ENCODE measurements around the gene PAFAH2. TPM values are rescaled to one million over a fixed set of nuclear protein-coding genes. Genes with fewer than 3 reads are reported as not detected.
"Not testable (repeated sequence)": the region's sequence is repeated elsewhere in the genome, so short reads cannot be mapped to it uniquely, and the experiment has no call there.

Gene PAFAH2
- total RNA-seq, 1 donor from 2014 or later = 22.6 TPM

DNA sequence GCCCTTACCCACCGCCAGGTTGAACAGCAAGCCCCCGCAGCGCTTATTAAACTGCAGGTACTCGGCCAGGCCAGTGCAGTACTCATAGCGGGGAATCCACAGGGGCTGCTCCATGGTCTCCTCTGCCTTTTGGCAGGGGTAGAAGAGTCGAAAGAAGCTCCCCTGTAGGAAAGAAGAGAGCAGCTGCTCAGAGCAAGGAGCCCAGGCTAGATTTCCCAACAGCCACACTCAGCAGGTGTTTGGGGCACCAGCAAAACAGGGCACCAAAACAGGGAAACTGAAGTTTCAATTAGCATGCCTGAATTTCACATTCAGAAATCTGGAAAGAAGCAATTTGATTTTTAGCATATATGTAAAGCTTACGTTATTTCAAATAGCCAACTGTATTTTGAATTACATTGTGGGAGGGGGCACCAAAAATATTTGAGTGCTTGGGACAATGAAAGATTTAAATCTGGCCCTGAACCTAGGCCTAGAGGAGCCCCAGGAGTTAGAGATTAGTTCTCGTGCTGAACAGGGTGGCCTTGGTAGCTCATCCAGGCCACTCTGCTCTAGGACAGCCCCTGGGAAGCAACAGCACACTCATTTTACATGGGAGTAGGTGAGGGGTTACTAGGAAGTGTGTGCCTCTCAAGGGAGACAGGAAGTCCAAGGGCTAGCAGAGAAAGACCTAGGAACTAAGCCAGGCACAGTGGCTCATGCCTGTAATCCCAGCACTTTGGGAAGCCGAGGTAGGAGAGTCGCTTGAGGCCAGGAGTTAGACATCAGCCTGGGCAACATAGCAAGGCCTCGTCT, 8.2 kb downstream of the PAFAH2 start:
- Histone ChIP-seq H3K4me3 (no peak overlapping the region), H3K36me3 (peaks cover 28% of the 10 kb centered on the region)
- intact Hi-C loops (cut with DNase I) = no loop called here

DNA sequence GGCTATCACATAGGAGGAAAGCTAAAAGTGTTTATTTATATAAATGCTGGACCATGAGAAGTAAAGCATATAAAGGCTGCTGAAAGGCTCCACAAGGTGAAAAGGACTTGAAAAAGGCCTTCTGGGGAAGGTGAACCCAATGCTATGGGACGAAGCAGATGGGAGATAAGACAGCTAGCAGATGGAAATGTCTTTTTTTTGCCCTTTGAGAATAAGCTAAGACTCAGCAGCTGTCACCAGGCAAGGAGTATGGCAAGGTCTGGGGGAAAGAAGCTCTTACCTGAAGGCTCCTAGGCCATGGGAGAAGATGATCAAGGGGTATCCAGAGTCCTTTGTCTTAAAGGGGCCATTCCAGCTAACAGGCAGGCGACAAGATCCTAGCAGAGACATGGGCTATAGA, 9.9 kb downstream of the PAFAH2 start:
- peaks cover 13% of the 10 kb centered on the region for H3K4me1 ChIP-seq
- no peaks in the 10 kb centered on the region for H3K9me3 ChIP-seq
- TF ChIP-seq, protein P1, sequence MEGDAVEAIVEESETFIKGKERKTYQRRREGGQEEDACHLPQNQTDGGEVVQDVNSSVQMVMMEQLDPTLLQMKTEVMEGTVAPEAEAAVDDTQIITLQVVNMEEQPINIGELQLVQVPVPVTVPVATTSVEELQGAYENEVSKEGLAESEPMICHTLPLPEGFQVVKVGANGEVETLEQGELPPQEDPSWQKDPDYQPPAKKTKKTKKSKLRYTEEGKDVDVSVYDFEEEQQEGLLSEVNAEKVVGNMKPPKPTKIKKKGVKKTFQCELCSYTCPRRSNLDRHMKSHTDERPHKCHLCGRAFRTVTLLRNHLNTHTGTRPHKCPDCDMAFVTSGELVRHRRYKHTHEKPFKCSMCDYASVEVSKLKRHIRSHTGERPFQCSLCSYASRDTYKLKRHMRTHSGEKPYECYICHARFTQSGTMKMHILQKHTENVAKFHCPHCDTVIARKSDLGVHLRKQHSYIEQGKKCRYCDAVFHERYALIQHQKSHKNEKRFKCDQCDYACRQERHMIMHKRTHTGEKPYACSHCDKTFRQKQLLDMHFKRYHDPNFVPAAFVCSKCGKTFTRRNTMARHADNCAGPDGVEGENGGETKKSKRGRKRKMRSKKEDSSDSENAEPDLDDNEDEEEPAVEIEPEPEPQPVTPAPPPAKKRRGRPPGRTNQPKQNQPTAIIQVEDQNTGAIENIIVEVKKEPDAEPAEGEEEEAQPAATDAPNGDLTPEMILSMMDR (IDR thresholded peaks at IDR 0.05) = no peak
- H3K27ac ChIP-seq = no peak overlapping the region
- intact Hi-C loops (cut with DNase I) = no loop called here
- peaks cover 42% of the 10 kb centered on the region for H3K36me3 ChIP-seq
- no peak overlapping the region for H3K4me3 ChIP-seq
- no peaks in the 10 kb centered on the region for H3K27me3 ChIP-seq
- ATAC-seq (no peak), DNase-seq (no peak)

More for the DNA sequence above, 8.2 kb downstream of the PAFAH2 start:
- H3K27ac ChIP-seq = no peak overlapping the region
- no peaks in the 10 kb centered on the region for H3K27me3 ChIP-seq
- TF ChIP-seq, protein P1 (IDR thresholded peaks at IDR 0.05) = no peak
- DNase-seq (no peak), ATAC-seq (peak; percentile 70)
- H3K9me3 ChIP-seq = no peaks in the 10 kb centered on the region
- H3K4me1 ChIP-seq = peaks cover 13% of the 10 kb centered on the region

DNA sequence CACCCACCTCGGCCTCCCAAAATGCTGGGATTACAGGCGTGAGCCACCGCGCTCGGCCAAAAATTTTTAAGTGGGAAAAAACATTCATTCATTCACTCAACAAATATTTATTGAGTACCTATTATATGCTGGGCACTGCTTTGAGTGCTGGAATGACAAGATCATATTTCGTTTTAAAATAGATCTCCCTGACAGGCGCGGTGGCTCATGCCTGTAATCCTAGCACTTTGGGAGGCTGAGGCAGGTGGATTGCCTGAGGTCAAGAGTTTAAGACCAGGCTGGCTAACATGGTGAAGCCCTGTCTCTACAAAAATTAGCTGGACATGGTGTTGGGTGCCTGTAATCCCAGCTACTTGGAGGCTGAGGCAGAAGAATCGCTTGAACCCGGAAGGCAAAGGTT, 11.1 kb downstream of the PAFAH2 start:
- peaks cover 54% of the 10 kb centered on the region for H3K36me3 ChIP-seq
- H3K9me3 ChIP-seq; H3K4me1 ChIP-seq; H3K27me3 ChIP-seq; DNase-seq; ATAC-seq; H3K27ac ChIP-seq; intact Hi-C loops (cut with DNase I); H3K4me3 ChIP-seq: not testable (repeated sequence)

DNA sequence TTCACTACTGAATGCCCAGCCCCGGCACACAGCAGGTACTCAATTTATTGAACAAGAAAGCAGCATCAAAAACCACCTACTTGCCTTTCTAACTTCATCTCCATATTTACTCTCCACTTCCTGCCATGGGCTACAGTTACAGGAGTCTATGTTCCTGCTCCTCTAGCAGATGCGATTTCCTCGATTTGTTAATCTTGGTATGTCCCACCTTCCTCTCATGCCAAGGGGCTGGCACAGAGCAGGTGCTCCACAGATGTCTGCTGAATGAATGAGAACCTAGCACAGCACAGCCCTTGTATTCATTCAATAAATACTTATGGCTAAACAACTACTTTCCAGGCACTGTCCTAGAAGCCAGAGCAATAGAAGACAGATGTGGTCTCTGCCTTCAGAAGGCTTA, 12.2 kb downstream of the PAFAH2 start:
- ATAC-seq = no peak
- DNase-seq = no peak
- intact Hi-C loops (cut with DNase I) = no loop called here
- Histone ChIP-seq H3K4me1 (peaks cover 7% of the 10 kb centered on the region), H3K9me3 (no peaks in the 10 kb centered on the region), H3K27ac (no peak overlapping the region), H3K4me3 (no peak overlapping the region), H3K27me3 (no peaks in the 10 kb centered on the region), H3K36me3 (peaks cover 63% of the 10 kb centered on the region)
- TF ChIP-seq, protein P1 (IDR thresholded peaks at IDR 0.05) = no peak

DNA sequence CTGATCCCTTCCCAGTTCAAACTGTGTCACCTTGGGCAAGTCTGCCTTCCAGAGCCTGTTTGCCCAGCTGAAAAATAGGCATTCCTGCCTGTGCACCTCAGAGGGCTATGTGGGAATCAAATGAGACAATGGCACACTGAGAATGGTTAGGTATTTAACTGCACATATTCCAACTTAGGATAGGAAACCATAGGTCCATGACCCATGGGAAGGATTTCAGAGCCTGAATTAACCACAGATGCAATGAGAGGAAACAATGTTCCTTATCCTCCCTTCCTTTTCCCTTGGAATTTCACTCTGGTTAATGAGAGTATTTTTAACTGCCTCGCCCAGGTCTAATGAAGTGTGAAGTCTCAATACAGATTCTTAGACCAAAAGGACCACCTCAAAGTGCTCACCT, 12.7 kb downstream of the PAFAH2 start:
- H3K9me3 ChIP-seq = no peaks in the 10 kb centered on the region
- TF ChIP-seq, protein P1 (IDR thresholded peaks at IDR 0.05) = no peak
- intact Hi-C loops (cut with DNase I) = no loop called here
- H3K36me3 ChIP-seq = peaks cover 67% of the 10 kb centered on the region
- no peak overlapping the region for H3K27ac ChIP-seq
- peaks cover 6% of the 10 kb centered on the region for H3K4me1 ChIP-seq
- DNase-seq = no peak
- ATAC-seq = no peak
- no peaks in the 10 kb centered on the region for H3K27me3 ChIP-seq
- no peak overlapping the region for H3K4me3 ChIP-seq

DNA sequence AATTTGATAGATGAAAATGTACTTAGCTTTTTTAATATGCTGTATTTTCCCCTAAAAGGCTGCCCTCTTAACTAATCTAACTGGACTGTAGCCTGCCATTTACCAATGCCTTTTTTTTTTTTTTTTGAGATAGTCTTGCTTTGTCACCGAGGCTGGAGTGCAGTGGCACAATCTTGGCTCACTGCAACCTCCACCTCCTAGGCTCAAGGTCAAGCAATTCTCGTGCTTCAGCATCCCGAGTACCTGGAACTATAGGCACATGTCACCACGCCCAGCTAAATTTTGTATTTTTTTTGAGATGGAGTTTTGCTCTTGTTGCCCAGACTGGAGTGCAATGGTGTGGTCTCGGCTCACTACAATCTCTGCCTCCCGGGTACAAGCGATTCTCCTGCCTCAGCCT, 18.7 kb downstream of the PAFAH2 start:
- no peaks in the 10 kb centered on the region for H3K27me3 ChIP-seq
- ATAC-seq (no peak), DNase-seq (no peak)
- TF ChIP-seq, protein P1 (IDR thresholded peaks at IDR 0.05) = no peak
- intact Hi-C loops (cut with DNase I) = no loop called here
- peaks cover 89% of the 10 kb centered on the region for H3K36me3 ChIP-seq
- H3K4me1 ChIP-seq = no peaks in the 10 kb centered on the region
- H3K9me3 ChIP-seq = no peaks in the 10 kb centered on the region
- no peak overlapping the region for H3K4me3 ChIP-seq
- H3K27ac ChIP-seq = no peak overlapping the region

Data from upper lobe of right lung (tissue), 1 donor.